ENCODE measurements around the gene SOCS7. TPM values are rescaled to one million over a fixed set of nuclear protein-coding genes. Genes with fewer than 3 reads are reported as not detected.

Gene SOCS7
- total and polyA plus RNA-seq, 10 of the 15 experiments (the other 5 are each of a cell fraction or from before 2014, with no cell fraction given), result 0.68 to 12.8 (median 7.3) TPM

DNA sequence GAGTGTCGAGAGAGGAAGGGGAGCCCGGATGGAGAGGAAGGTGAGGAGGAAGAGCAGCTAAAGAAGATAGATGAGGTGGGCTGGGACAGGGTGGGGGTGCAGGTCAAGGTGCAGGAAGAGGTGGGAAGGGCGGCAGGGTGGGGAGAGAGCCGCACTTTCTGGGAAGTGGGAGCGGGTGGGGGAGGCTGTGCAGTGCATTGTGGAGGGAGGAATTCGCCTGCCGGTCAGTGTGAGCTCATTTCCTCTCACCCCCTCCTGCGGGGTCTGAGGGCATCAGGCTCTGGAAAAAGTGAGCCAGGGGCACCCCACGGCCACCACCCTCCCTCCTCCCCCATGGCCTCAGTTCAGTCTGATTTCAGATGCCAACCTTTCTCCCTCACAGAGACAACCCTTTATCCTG lies 74.1 kb downstream of the SOCS7 start:
- POLR2A ChIA-PET, result interaction anchor here (0.7 to 1.1 kb wide), 2 partner anchors 47 to 61 kb away, joined by 4 to 5 read pairs; no protein-coding TSS in a partner anchor
- peaks cover 0 to 4% of the 10 kb centered on the region in 2 experiments; a peak in 1 of 4 replicates for H3K27me3 ChIP-seq (replicated peaks in 1 of 2; ENCODE audit: control insufficient read depth in 2 of 2, insufficient read depth in 2 of 2, low read length in 1 of 2)
- H2AFZ ChIP-seq (ENCODE audit: control insufficient read depth, low read depth, low read length), result no peak overlapping the region
- no peaks in the 10 kb centered on the region for H3K79me2 ChIP-seq (ENCODE audit: control insufficient read depth, insufficient read depth, low read length)
- no peak overlapping the region for H3K27ac ChIP-seq (ENCODE audit: control insufficient read depth, insufficient read depth)
- H3K4me2 ChIP-seq (ENCODE audit: control insufficient read depth, insufficient read depth), result no peak overlapping the region
- no peak overlapping the region for H3K9ac ChIP-seq (ENCODE audit: control insufficient read depth, insufficient read depth, low read length)
- FAIRE-seq, result no peak
- RAD21 ChIA-PET (ENCODE audit: unreplicated experiment), result interaction anchor here (0.7 to 1.5 kb wide), 3 partner anchors 40 to 243 kb away, joined by 3 to 7 read pairs (median 3); no protein-coding TSS in a partner anchor
- in situ Hi-C loops (cut with MboI), result no loop called here
- 58% methylated on average over 6 of the region's 9 CpGs for WGBS (ENCODE audit: insufficient coverage, insufficient replicate concordance, low lambda C conversion rate, missing lambda C conversion rate)
- CTCF ChIA-PET, result interaction anchor here (1.0 to 3.0 kb wide), 7 partner anchors 8 to 241 kb away, joined by 3 to 10 read pairs (median 4); no protein-coding TSS in a partner anchor
- SMC1A ChIA-PET (ENCODE audit: uncharacterized antibody, unreplicated experiment), result no interaction called here
- H3K4me3 ChIP-seq, result no peak overlapping the region
- peaks cover 4% of the 10 kb centered on the region for H3K4me1 ChIP-seq (ENCODE audit: control insufficient read depth, insufficient read depth, low read length)
- intact Hi-C loops (cut with micrococcal nuclease; ENCODE audit: unreplicated experiment), result loop anchor here (10.0 kb wide), 1 partner anchor 159 kb away; no protein-coding TSS in a partner anchor
- no peak for DNase-seq (ENCODE audit: low read depth, low spot score)
- ATAC-seq, result no peak
- no peaks in the 10 kb centered on the region for H3K36me3 ChIP-seq (ENCODE audit: control insufficient read depth in 2 of 2, insufficient read depth in 2 of 2, low read length in 1 of 2)
- no TSS peak for BruUV-seq (replicated peaks)
- H3K9me3 ChIP-seq (replicated peaks; ENCODE audit: control insufficient read depth, insufficient read depth, low read length), result no peaks in the 10 kb centered on the region
- H4K20me1 ChIP-seq (ENCODE audit: control insufficient read depth, insufficient read depth), result no peaks in the 10 kb centered on the region
- TF ChIP-seq ZNF384 (IDR thresholded peaks at IDR 0.05; ENCODE audit: borderline replicate concordance, low read depth, low read length) (no peak), RUNX3 (IDR thresholded peaks at IDR 0.05; ENCODE audit: low read length) (no peak), RELA (IDR thresholded peaks at IDR 0.05; ENCODE audit: borderline replicate concordance, partially characterized antibody) (no peak), CHD1 (IDR thresholded peaks at IDR 0.05; ENCODE audit: low read depth, low read length) (no peak), YY1 (IDR thresholded peaks at IDR 0.05; ENCODE audit: low read depth, low read length) (no peak), SPI1 (IDR thresholded peaks at IDR 0.05; ENCODE audit: borderline replicate concordance, insufficient read depth, low read depth, low read length) (no peak), RB1 (IDR thresholded peaks at IDR 0.05; ENCODE audit: borderline replicate concordance) (no peak), POU2F2 (IDR thresholded peaks at IDR 0.05; ENCODE audit: borderline replicate concordance, low read depth, low read length) (no peak), NFYA (IDR thresholded peaks at IDR 0.05; ENCODE audit: borderline replicate concordance, low read depth, low read length) (no peak), EED (IDR thresholded peaks at IDR 0.05; ENCODE audit: low read depth) (no peak), JUND (IDR thresholded peaks at IDR 0.05; ENCODE audit: low read depth, low read length) (no peak)
- TF ChIP-seq, protein P1, sequence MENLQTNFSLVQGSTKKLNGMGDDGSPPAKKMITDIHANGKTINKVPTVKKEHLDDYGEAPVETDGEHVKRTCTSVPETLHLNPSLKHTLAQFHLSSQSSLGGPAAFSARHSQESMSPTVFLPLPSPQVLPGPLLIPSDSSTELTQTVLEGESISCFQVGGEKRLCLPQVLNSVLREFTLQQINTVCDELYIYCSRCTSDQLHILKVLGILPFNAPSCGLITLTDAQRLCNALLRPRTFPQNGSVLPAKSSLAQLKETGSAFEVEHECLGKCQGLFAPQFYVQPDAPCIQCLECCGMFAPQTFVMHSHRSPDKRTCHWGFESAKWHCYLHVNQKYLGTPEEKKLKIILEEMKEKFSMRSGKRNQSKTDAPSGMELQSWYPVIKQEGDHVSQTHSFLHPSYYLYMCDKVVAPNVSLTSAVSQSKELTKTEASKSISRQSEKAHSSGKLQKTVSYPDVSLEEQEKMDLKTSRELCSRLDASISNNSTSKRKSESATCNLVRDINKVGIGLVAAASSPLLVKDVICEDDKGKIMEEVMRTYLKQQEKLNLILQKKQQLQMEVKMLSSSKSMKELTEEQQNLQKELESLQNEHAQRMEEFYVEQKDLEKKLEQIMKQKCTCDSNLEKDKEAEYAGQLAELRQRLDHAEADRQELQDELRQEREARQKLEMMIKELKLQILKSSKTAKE (IDR thresholded peaks at IDR 0.05; ENCODE audit: low read depth, poor library complexity, severe bottlenecking), result no peak
- TF ChIP-seq, protein P2, sequence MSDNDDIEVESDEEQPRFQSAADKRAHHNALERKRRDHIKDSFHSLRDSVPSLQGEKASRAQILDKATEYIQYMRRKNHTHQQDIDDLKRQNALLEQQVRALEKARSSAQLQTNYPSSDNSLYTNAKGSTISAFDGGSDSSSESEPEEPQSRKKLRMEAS (IDR thresholded peaks at IDR 0.05; ENCODE audit: low read depth, low read length), result no peak
- TF ChIP-seq, protein P3, sequence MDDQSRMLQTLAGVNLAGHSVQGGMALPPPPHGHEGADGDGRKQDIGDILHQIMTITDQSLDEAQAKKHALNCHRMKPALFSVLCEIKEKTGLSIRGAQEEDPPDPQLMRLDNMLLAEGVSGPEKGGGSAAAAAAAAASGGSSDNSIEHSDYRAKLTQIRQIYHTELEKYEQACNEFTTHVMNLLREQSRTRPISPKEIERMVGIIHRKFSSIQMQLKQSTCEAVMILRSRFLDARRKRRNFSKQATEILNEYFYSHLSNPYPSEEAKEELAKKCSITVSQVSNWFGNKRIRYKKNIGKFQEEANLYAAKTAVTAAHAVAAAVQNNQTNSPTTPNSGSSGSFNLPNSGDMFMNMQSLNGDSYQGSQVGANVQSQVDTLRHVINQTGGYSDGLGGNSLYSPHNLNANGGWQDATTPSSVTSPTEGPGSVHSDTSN (IDR thresholded peaks at IDR 0.05; ENCODE audit: insufficient replicate concordance, low read depth, low read length), result no peak
- TF ChIP-seq, protein P4, sequence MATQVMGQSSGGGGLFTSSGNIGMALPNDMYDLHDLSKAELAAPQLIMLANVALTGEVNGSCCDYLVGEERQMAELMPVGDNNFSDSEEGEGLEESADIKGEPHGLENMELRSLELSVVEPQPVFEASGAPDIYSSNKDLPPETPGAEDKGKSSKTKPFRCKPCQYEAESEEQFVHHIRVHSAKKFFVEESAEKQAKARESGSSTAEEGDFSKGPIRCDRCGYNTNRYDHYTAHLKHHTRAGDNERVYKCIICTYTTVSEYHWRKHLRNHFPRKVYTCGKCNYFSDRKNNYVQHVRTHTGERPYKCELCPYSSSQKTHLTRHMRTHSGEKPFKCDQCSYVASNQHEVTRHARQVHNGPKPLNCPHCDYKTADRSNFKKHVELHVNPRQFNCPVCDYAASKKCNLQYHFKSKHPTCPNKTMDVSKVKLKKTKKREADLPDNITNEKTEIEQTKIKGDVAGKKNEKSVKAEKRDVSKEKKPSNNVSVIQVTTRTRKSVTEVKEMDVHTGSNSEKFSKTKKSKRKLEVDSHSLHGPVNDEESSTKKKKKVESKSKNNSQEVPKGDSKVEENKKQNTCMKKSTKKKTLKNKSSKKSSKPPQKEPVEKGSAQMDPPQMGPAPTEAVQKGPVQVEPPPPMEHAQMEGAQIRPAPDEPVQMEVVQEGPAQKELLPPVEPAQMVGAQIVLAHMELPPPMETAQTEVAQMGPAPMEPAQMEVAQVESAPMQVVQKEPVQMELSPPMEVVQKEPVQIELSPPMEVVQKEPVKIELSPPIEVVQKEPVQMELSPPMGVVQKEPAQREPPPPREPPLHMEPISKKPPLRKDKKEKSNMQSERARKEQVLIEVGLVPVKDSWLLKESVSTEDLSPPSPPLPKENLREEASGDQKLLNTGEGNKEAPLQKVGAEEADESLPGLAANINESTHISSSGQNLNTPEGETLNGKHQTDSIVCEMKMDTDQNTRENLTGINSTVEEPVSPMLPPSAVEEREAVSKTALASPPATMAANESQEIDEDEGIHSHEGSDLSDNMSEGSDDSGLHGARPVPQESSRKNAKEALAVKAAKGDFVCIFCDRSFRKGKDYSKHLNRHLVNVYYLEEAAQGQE (IDR thresholded peaks at IDR 0.05; ENCODE audit: low read depth, low read length), result no peak
- TF ChIP-seq, protein P5, sequence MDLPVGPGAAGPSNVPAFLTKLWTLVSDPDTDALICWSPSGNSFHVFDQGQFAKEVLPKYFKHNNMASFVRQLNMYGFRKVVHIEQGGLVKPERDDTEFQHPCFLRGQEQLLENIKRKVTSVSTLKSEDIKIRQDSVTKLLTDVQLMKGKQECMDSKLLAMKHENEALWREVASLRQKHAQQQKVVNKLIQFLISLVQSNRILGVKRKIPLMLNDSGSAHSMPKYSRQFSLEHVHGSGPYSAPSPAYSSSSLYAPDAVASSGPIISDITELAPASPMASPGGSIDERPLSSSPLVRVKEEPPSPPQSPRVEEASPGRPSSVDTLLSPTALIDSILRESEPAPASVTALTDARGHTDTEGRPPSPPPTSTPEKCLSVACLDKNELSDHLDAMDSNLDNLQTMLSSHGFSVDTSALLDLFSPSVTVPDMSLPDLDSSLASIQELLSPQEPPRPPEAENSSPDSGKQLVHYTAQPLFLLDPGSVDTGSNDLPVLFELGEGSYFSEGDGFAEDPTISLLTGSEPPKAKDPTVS (IDR thresholded peaks at IDR 0.05; ENCODE audit: low read depth, low read length), result no peak

All from GM12878 (cell line).